ENCODE data around the gene DYNC1LI1.
A peak's percentile ranks its signal among the peaks of the same experiment; 100 is the strongest.

- no peak for TF ChIP-seq RAD21 (IDR thresholded peaks at IDR 0.05; ENCODE audit: low read depth)
- no peak for TF ChIP-seq TAF1 (IDR thresholded peaks at IDR 0.05; ENCODE audit: low read depth)
- TF ChIP-seq, protein P1, sequence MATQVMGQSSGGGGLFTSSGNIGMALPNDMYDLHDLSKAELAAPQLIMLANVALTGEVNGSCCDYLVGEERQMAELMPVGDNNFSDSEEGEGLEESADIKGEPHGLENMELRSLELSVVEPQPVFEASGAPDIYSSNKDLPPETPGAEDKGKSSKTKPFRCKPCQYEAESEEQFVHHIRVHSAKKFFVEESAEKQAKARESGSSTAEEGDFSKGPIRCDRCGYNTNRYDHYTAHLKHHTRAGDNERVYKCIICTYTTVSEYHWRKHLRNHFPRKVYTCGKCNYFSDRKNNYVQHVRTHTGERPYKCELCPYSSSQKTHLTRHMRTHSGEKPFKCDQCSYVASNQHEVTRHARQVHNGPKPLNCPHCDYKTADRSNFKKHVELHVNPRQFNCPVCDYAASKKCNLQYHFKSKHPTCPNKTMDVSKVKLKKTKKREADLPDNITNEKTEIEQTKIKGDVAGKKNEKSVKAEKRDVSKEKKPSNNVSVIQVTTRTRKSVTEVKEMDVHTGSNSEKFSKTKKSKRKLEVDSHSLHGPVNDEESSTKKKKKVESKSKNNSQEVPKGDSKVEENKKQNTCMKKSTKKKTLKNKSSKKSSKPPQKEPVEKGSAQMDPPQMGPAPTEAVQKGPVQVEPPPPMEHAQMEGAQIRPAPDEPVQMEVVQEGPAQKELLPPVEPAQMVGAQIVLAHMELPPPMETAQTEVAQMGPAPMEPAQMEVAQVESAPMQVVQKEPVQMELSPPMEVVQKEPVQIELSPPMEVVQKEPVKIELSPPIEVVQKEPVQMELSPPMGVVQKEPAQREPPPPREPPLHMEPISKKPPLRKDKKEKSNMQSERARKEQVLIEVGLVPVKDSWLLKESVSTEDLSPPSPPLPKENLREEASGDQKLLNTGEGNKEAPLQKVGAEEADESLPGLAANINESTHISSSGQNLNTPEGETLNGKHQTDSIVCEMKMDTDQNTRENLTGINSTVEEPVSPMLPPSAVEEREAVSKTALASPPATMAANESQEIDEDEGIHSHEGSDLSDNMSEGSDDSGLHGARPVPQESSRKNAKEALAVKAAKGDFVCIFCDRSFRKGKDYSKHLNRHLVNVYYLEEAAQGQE (IDR thresholded peaks at IDR 0.05; ENCODE audit: low read depth): no peak
- TF ChIP-seq EP300 (IDR thresholded peaks at IDR 0.05; ENCODE audit: borderline replicate concordance): no peak
- TF ChIP-seq NFIC (IDR thresholded peaks at IDR 0.05): no peak
- no peak for TF ChIP-seq MAX (IDR thresholded peaks at IDR 0.05)
- TF ChIP-seq CEBPB (IDR thresholded peaks at IDR 0.05): peak; percentile 58; the same call in 1 of the 2 replicates
- TF ChIP-seq TCF12 (IDR thresholded peaks at IDR 0.05; ENCODE audit: low read depth): no peak
- TF ChIP-seq EGR1 (IDR thresholded peaks at IDR 0.05): no peak
- no peak for TF ChIP-seq CREB1 (IDR thresholded peaks at IDR 0.05; ENCODE audit: low read depth)
- TF ChIP-seq FOXM1 (IDR thresholded peaks at IDR 0.05; ENCODE audit: borderline replicate concordance, low read depth): no peak
- TF ChIP-seq USF1 (IDR thresholded peaks at IDR 0.05): no peak
Observed at GRCh38 chr3:32593903-32594525, 23.4 kb upstream of the DYNC1LI1 start.
